ENCODE measurements around the gene MBNL2.
A peak's percentile ranks its signal among the peaks of the same experiment; 100 is the strongest.

The MBNL2 gene

GRCh38 chr13:97235549-97236231 is 13.6 kb downstream of the MBNL2 start:
- no peak for DNase-seq

GRCh38 chr13:97237388-97237787 is 15.3 kb downstream of the MBNL2 start:
- no peak for DNase-seq

GRCh38 chr13:97238432-97238831 is 16.3 kb downstream of the MBNL2 start:
- DNase-seq = peak; percentile 68

- DNase-seq = no peak
Observed at GRCh38 chr13:97238883-97239282, 16.8 kb downstream of the MBNL2 start.

- no peak for DNase-seq
Observed at GRCh38 chr13:97239306-97239705, 17.2 kb downstream of the MBNL2 start.

- no peak for DNase-seq
Observed at GRCh38 chr13:97239943-97240787, 18.0 kb downstream of the MBNL2 start.

- DNase-seq = no peak
Observed at GRCh38 chr13:97240788-97241734, 18.9 kb downstream of the MBNL2 start.

GRCh38 chr13:97241761-97242160 is 19.6 kb downstream of the MBNL2 start:
- DNase-seq = no peak

- DNase-seq = no peak
Observed at GRCh38 chr13:97242755-97243497, 20.8 kb downstream of the MBNL2 start.

GRCh38 chr13:97243915-97244781 is 22.0 kb downstream of the MBNL2 start:
- no peak for DNase-seq

GRCh38 chr13:97245011-97245410 is 22.9 kb downstream of the MBNL2 start:
- DNase-seq = no peak

- DNase-seq = no peak
Observed at GRCh38 chr13:97246596-97247158, 24.5 kb downstream of the MBNL2 start.

GRCh38 chr13:97248243-97248642 is 26.1 kb downstream of the MBNL2 start:
- no peak for DNase-seq

- no peak for DNase-seq
Observed at GRCh38 chr13:97249093-97249795, 27.1 kb downstream of the MBNL2 start.

- DNase-seq = no peak
Observed at GRCh38 chr13:97249796-97250495, 27.8 kb downstream of the MBNL2 start.

- no peak for DNase-seq
Observed at GRCh38 chr13:97250560-97250959, 28.4 kb downstream of the MBNL2 start.

- no peak for DNase-seq
Observed at GRCh38 chr13:97252735-97253134, 30.6 kb downstream of the MBNL2 start.

GRCh38 chr13:97253581-97254293 is 31.6 kb downstream of the MBNL2 start:
- DNase-seq = no peak

- no peak for DNase-seq
Observed at GRCh38 chr13:97254816-97255215, 32.7 kb downstream of the MBNL2 start.
